ENCODE results near the gene CYP26B1.

CYP26B1 gene

DNA sequence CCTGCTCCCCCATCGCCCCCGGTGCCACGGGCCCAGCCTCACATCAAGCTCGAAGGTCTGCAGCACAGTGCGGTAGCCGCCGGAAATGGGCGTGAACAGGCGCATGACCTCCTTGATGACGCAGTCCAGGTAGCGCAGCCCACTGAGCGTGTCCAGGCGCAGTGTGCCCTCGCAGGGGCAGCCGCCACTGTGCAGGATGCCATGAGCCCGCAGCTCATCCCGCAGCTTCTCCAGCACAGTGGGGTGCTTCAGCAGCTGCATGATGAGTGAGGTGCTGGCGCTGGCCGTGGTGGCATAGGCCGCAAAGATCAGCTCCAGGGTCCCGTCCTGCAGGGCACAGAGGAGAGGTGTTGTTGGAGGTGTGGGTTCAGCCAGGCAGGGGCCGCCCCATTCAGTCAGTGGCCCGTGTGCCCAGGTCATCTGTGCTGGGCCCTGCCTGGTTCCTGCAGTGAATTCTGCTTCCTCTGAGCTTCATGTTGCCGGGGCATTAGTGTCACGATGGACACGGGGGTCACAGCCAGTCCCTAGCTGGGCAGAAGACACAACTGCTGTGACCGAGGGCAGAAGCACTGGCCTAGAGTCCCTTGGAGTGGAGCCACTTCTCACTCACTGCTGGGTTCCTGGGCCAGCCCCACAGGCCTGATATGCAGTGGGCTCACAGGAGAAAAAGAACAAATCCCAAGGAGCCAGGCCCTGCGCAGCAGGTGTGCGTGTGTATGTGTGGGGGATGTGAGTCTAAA, 14.5 kb downstream of the CYP26B1 start:
- peak overlapping the region; percentile 14 for H3K23ac ChIP-seq (ENCODE audit: low read depth, low read length, poor library complexity)
- no peak overlapping the region for H3K4ac ChIP-seq (ENCODE audit: low read length)
- no peaks in the 10 kb centered on the region for H3K9me3 ChIP-seq (replicated peaks in 1 of 2; ENCODE audit: control insufficient read depth in 2 of 2, insufficient read depth in 1 of 2, low read depth in 1 of 2, low read length in 2 of 2)
- H3K4me2 ChIP-seq (ENCODE audit: insufficient read depth, low read length, poor library complexity, severe bottlenecking) = no peak overlapping the region
- no peaks in the 10 kb centered on the region for H3K36me3 ChIP-seq (replicated peaks in 1 of 2; ENCODE audit: control insufficient read depth in 2 of 2, insufficient read depth in 2 of 2, low read length in 2 of 2)
- WGBS, 2 donors (ENCODE audit: extremely low coverage in 2 of 2, insufficient read length in 2 of 2, insufficient replicate concordance in 1 of 2) = no CpG with 5 or more reads among the region's 29 CpGs
- peak overlapping the region; percentile 53 for H2BK12ac ChIP-seq (ENCODE audit: low read length)
- H3K4me1 ChIP-seq (ENCODE audit: control insufficient read depth in 2 of 2, insufficient read depth in 1 of 2, low read depth in 1 of 2, low read length in 2 of 2) = peaks cover 10 to 34% of the 10 kb centered on the region in 2 donors
- H4K8ac ChIP-seq (ENCODE audit: low read depth, low read length) = no peak overlapping the region
- no peak overlapping the region for H3K14ac ChIP-seq (ENCODE audit: low read length)
- H2AFZ ChIP-seq (ENCODE audit: low read length) = no peak overlapping the region
- peak overlapping the region; percentile 11 for H2BK120ac ChIP-seq (ENCODE audit: low read depth, low read length)
- peak overlapping the region; percentile 86 for H2BK15ac ChIP-seq (ENCODE audit: low read length)
- no peak for DNase-seq (ENCODE audit: low spot score)
- H4K91ac ChIP-seq (ENCODE audit: low read depth, low read length, poor library complexity) = no peak overlapping the region
- H3K27me3 ChIP-seq (ENCODE audit: control insufficient read depth in 3 of 3, insufficient read depth in 3 of 3, low read depth in 1 of 3, low read length in 3 of 3) = peaks cover 0 to 28% (median 0%) of the 10 kb centered on the region in 3 experiments
- peak overlapping the region; percentile 83 for H2AK5ac ChIP-seq (ENCODE audit: low read depth, low read length)
- H3K27ac ChIP-seq (replicated peaks; ENCODE audit: low read length) = no peak overlapping the region
- no peak overlapping the region for H3K9ac ChIP-seq (ENCODE audit: low read depth, low read length, poor library complexity)
- no peaks in the 10 kb centered on the region for H3K79me1 ChIP-seq (ENCODE audit: low read depth, low read length)
- no peak overlapping the region for H3K4me3 ChIP-seq (ENCODE audit: low read length in 2 of 2)
- peak overlapping the region; percentile 42 for H2BK5ac ChIP-seq (ENCODE audit: low read length)
- peak overlapping the region; percentile 67 for H3K18ac ChIP-seq (ENCODE audit: low read length)

DNA sequence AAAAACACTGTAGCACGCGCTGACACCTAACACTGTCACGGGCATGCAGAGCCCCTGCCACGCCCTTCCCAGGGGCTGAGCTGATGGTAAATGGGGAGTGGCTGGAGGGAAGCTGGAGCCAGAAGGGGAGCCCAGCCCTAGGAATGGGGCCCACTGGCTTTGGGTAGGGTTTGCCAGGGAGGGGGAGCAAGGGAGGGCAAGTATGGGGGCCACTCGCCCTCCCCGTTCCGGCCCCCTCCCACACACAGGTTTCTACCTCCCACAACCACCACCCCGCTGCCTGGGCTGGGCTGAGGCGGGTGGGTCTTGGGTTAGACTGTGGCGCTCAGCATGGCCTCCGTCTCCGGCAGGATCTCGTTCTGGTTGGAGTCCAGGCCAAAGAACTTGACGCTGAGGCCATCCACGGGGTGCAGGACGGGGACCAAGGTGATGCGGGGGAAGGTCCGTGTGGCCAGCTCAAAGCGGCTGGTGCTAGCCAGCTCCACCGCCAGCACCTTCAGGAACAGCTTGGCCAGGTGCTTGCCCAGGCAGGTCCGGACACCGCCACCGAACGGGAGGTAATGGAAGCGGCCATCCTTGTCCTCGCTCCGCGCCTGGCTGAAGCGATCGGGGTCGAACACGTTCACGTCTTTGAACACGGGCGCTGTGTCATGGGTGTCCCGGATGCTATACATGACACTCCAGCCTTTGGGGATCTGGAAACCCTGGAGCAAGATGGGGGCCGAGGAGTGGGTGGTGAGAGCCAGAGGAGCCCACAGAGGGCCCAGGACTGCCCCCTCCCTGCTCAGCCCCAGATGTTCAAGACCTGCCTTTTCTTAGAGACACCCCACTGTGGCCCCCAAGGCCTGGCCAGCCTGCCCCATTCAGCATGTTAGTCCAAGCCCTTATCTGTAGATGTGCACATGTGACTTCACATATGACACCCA, 15.5 kb downstream of the CYP26B1 start:
- Histone ChIP-seq H4K8ac (ENCODE audit: low read depth, low read length) (no peak overlapping the region), H3K27me3 (ENCODE audit: control insufficient read depth in 3 of 3, insufficient read depth in 3 of 3, low read depth in 1 of 3, low read length in 3 of 3) (peaks cover 0 to 21% (median 0%) of the 10 kb centered on the region in 3 experiments), H2BK120ac (ENCODE audit: low read depth, low read length) (peak overlapping the region; percentile 11), H3K4me3 (ENCODE audit: low read length in 2 of 2) (no peak overlapping the region), H2AFZ (ENCODE audit: low read length) (no peak overlapping the region), H3K27ac (replicated peaks; ENCODE audit: low read length) (no peak overlapping the region), H3K4ac (ENCODE audit: low read length) (no peak overlapping the region), H3K9me3 (replicated peaks in 1 of 2; ENCODE audit: control insufficient read depth in 2 of 2, insufficient read depth in 1 of 2, low read depth in 1 of 2, low read length in 2 of 2) (no peaks in the 10 kb centered on the region), H4K91ac (ENCODE audit: low read depth, low read length, poor library complexity) (no peak overlapping the region), H2AK5ac (ENCODE audit: low read depth, low read length) (peak overlapping the region; percentile 47), H3K9ac (ENCODE audit: low read depth, low read length, poor library complexity) (no peak overlapping the region), H3K36me3 (replicated peaks in 1 of 2; ENCODE audit: control insufficient read depth in 2 of 2, insufficient read depth in 2 of 2, low read length in 2 of 2) (no peaks in the 10 kb centered on the region), H3K4me2 (ENCODE audit: insufficient read depth, low read length, poor library complexity, severe bottlenecking) (no peak overlapping the region), H2BK12ac (ENCODE audit: low read length) (no peak overlapping the region), H3K4me1 (ENCODE audit: control insufficient read depth in 2 of 2, insufficient read depth in 1 of 2, low read depth in 1 of 2, low read length in 2 of 2) (peaks cover 8 to 26% of the 10 kb centered on the region in 2 donors), H3K23ac (ENCODE audit: low read depth, low read length, poor library complexity) (peak overlapping the region; percentile 20), H3K18ac (ENCODE audit: low read length) (peak overlapping the region; percentile 67), H3K79me1 (ENCODE audit: low read depth, low read length) (no peaks in the 10 kb centered on the region), H3K14ac (ENCODE audit: low read length) (peak overlapping the region; percentile 78), H2BK15ac (ENCODE audit: low read length) (peak overlapping the region; percentile 86), H2BK5ac (ENCODE audit: low read length) (peak overlapping the region; percentile 42)
- DNase-seq (ENCODE audit: low spot score) = no peak
- WGBS, 2 donors (ENCODE audit: extremely low coverage in 2 of 2, insufficient read length in 2 of 2, insufficient replicate concordance in 1 of 2) = no CpG with 5 or more reads among the region's 37 CpGs

DNA sequence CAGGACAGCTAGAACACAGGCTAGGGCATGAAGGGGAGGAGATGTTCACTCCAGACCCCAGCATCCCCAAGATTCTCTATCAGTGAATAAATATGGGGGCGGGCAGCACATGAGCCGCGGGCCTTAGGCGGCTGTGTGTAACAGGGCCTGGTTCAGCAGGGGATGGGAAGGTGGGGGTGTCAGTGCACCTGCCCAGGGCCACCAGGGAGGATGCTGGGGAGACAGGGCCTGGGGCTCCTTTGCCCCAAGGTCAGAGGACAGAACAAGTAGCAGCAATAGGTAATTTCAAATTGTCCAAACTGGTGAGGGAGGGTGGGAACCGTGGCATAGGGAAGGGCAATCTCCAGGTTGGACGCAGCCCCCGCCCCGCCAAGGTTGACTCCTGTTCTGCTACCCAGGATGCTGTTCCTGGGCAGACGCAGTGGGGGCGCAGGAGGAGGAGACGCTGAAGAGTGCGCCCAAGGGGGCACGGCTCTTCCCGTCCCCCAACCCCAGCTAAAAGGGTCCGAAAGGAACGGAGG, 16.2 kb downstream of the CYP26B1 start:
- DNase-seq (ENCODE audit: low spot score) = no peak
- peaks cover 0 to 21% (median 0%) of the 10 kb centered on the region in 3 experiments for H3K27me3 ChIP-seq (ENCODE audit: control insufficient read depth in 3 of 3, insufficient read depth in 3 of 3, low read depth in 1 of 3, low read length in 3 of 3)

More for the DNA sequence above, 16.2 kb downstream of the CYP26B1 start:
- no peak overlapping the region for H3K9ac ChIP-seq (ENCODE audit: low read depth, low read length, poor library complexity)
- H3K4me3 ChIP-seq (ENCODE audit: low read length in 2 of 2) = no peak overlapping the region
- H3K9me3 ChIP-seq (replicated peaks in 1 of 2; ENCODE audit: control insufficient read depth in 2 of 2, insufficient read depth in 1 of 2, low read depth in 1 of 2, low read length in 2 of 2) = no peaks in the 10 kb centered on the region
- H3K23ac ChIP-seq (ENCODE audit: low read depth, low read length, poor library complexity) = peak overlapping the region; percentile 8
- H4K91ac ChIP-seq (ENCODE audit: low read depth, low read length, poor library complexity) = no peak overlapping the region
- H3K79me1 ChIP-seq (ENCODE audit: low read depth, low read length) = no peaks in the 10 kb centered on the region
- no CpG with 5 or more reads among the region's 16 CpGs for WGBS, 2 donors (ENCODE audit: extremely low coverage in 2 of 2, insufficient read length in 2 of 2, insufficient replicate concordance in 1 of 2)
- no peak overlapping the region for H2AFZ ChIP-seq (ENCODE audit: low read length)
- H3K4me2 ChIP-seq (ENCODE audit: insufficient read depth, low read length, poor library complexity, severe bottlenecking) = no peak overlapping the region
- no peak overlapping the region for H3K14ac ChIP-seq (ENCODE audit: low read length)
- no peak overlapping the region for H2BK12ac ChIP-seq (ENCODE audit: low read length)
- H2AK5ac ChIP-seq (ENCODE audit: low read depth, low read length) = peak overlapping the region; percentile 4
- H2BK5ac ChIP-seq (ENCODE audit: low read length) = no peak overlapping the region
- no peak overlapping the region for H2BK15ac ChIP-seq (ENCODE audit: low read length)
- no peak overlapping the region for H4K8ac ChIP-seq (ENCODE audit: low read depth, low read length)
- H3K18ac ChIP-seq (ENCODE audit: low read length) = no peak overlapping the region
- H3K27ac ChIP-seq (replicated peaks; ENCODE audit: low read length) = no peak overlapping the region
- no peak overlapping the region for H3K4ac ChIP-seq (ENCODE audit: low read length)
- peaks cover 4 to 19% of the 10 kb centered on the region in 2 donors for H3K4me1 ChIP-seq (ENCODE audit: control insufficient read depth in 2 of 2, insufficient read depth in 1 of 2, low read depth in 1 of 2, low read length in 2 of 2)
- no peaks in the 10 kb centered on the region for H3K36me3 ChIP-seq (replicated peaks in 1 of 2; ENCODE audit: control insufficient read depth in 2 of 2, insufficient read depth in 2 of 2, low read length in 2 of 2)
- no peak overlapping the region for H2BK120ac ChIP-seq (ENCODE audit: low read depth, low read length)
